HepG2 (cell line): ENCODE measurements around the gene TBXAS1. TPM values are rescaled to one million over a fixed set of nuclear protein-coding genes. Genes with fewer than 3 reads are reported as not detected.

Experiments
- CENPX ChIP-seq: sonication (generic); formaldehyde crosslinking; IDR thresholded peaks from 2 replicates; pipeline ENCODE4 v1.9.0; 2021; ENCODE audit warnings: mild to moderate bottlenecking, missing genetic modification reagents, moderate library complexity
- CREM ChIP-seq, 2 experiments: sonication (generic) in 1 of 2; formaldehyde crosslinking in 1 of 2; IDR thresholded peaks; 2 replicates each; pipeline versions ENCODE4 v1.4.0 to v1.6.1; 2016 to 2020; ENCODE audit warnings: antibody characterized with exemption in 1 of 2, mild to moderate bottlenecking in 1 of 2, missing genetic modification reagents in 1 of 2
- EP300 ChIP-seq, 3 experiments: sonication (generic) in 1 of 3; formaldehyde crosslinking in 1 of 3; IDR thresholded peaks; 2 replicates each; pipeline versions ENCODE4 v1.5.1 to v1.6.1; 2011 to 2020; ENCODE audit warnings: low read depth in 2 of 3, low read length in 2 of 3, borderline replicate concordance in 1 of 3, improper control_type of control experiment in 1 of 3, mild to moderate bottlenecking in 1 of 3, missing genetic modification reagents in 1 of 3, moderate library complexity in 1 of 3
- FOXA3 ChIP-seq: IDR thresholded peaks from 2 replicates; pipeline ENCODE4 v1.6.1; 2016; ENCODE audit warnings: missing genetic modification reagents, missing compliant biosample characterization
- JUN ChIP-seq: sonication (generic); formaldehyde crosslinking; IDR thresholded peaks from 2 replicates; pipeline ENCODE4 v1.4.0; 2020; ENCODE audit warnings: mild to moderate bottlenecking, missing genetic modification reagents
- MZF1 ChIP-seq: sonication (generic); formaldehyde crosslinking; IDR thresholded peaks from 2 replicates; pipeline ENCODE4 v1.8.1; 2023; ENCODE audit warnings: mild to moderate bottlenecking, missing genetic modification reagents, borderline replicate concordance
- NR2C2 ChIP-seq: sonication (generic); formaldehyde crosslinking; IDR thresholded peaks from 2 replicates; pipeline ENCODE4 v1.4.0; 2020; ENCODE audit warnings: missing genetic modification reagents, mild to moderate bottlenecking, moderate library complexity, borderline replicate concordance
- PAX8 ChIP-seq: sonication (generic); formaldehyde crosslinking; IDR thresholded peaks from 2 replicates; pipeline ENCODE4 v1.8.0; 2022; ENCODE audit warnings: mild to moderate bottlenecking, missing genetic modification reagents, borderline replicate concordance
- PRDM10 ChIP-seq: sonication (generic); formaldehyde crosslinking; IDR thresholded peaks from 2 replicates; pipeline ENCODE4 v1.4.0; 2020; ENCODE audit warnings: low read depth, missing genetic modification reagents
- SMAD3 ChIP-seq: sonication (generic); formaldehyde crosslinking; IDR thresholded peaks from 2 replicates; pipeline ENCODE4 v1.4.0; 2020; ENCODE audit warnings: missing genetic modification reagents
- TCF12 ChIP-seq, 2 experiments: fragments of 450-650 bp in 1 of 2; sonication (generic) in 1 of 2; formaldehyde crosslinking in 1 of 2; IDR thresholded peaks; 2 replicates each; pipeline versions ENCODE4 v1.6.1 to v1.8.0; 2017 to 2022; ENCODE audit warnings: antibody characterized with exemption in 1 of 2, mild to moderate bottlenecking in 1 of 2, missing genetic modification reagents in 1 of 2, moderate library complexity in 1 of 2
- TGIF2 ChIP-seq: IDR thresholded peaks from 2 replicates; pipeline ENCODE4 v1.6.1; 2016; ENCODE audit warnings: control low read depth, missing compliant biosample characterization
- ZBTB43 ChIP-seq: sonication (generic); formaldehyde crosslinking; conservative IDR thresholded peaks from 2 replicates; pipeline ENCODE4 v1.4.0; 2020; ENCODE audit warnings: missing genetic modification reagents
- ZKSCAN8 ChIP-seq: IDR thresholded peaks from 2 replicates; pipeline ENCODE4 v1.6.1; 2016; ENCODE audit warnings: borderline replicate concordance, missing genetic modification reagents, missing compliant biosample characterization
- ZNF253 ChIP-seq: sonication (generic); formaldehyde crosslinking; IDR thresholded peaks from 2 replicates; pipeline ENCODE4 v1.8.0; 2022; ENCODE audit warnings: mild to moderate bottlenecking, missing genetic modification reagents, borderline replicate concordance
- ZNF816 ChIP-seq: sonication (generic); formaldehyde crosslinking; IDR thresholded peaks from 2 replicates; pipeline ENCODE4 v1.8.0; 2022; ENCODE audit warnings: missing genetic modification reagents, mild to moderate bottlenecking, borderline replicate concordance
- polyA plus RNA-seq, 8 experiments: library from polyadenylated mRNA; depleted of rRNA in 3 of 8; stranded (reverse) in 7 of 8; unstranded in 1 of 8; fragments of >200 nt; fragmentation: Illumina TruSeq in 4 of 8; extraction: Trizol in 4 of 8; gene quantifications; 2 replicates each; pipeline versions ENCODE4 v1.2.1 to v1.2.3, GENCODE V29; 2011 to 2016; ENCODE audit warnings: low read depth in 4 of 8, missing spikeins in 1 of 8, mixed read lengths in 1 of 8; ENCODE audit not compliant: insufficient read depth in 1 of 8
- total RNA-seq, 5 experiments: library from RNA; depleted of rRNA; stranded (reverse); fragments of >200 nt; fragmentation: Illumina TruSeq; extraction: Trizol; gene quantifications; 2 replicates each; pipeline ENCODE4 v1.2.3, GENCODE V29; 2016; ENCODE audit warnings: low read depth in 1 of 5
- TF ChIP-seq, protein P1 (sequence below): sonication (generic); formaldehyde crosslinking; conservative IDR thresholded peaks from 2 replicates; pipeline ENCODE4 v1.4.0; 2020; ENCODE audit warnings: mild to moderate bottlenecking, missing genetic modification reagents, moderate library complexity

TBXAS1 gene
- total and polyA plus RNA-seq, 2 of the 13 experiments (the other 11 are each of a cell fraction or from before 2014, with no cell fraction given) = 4.0 to 4.9 TPM

DNA sequence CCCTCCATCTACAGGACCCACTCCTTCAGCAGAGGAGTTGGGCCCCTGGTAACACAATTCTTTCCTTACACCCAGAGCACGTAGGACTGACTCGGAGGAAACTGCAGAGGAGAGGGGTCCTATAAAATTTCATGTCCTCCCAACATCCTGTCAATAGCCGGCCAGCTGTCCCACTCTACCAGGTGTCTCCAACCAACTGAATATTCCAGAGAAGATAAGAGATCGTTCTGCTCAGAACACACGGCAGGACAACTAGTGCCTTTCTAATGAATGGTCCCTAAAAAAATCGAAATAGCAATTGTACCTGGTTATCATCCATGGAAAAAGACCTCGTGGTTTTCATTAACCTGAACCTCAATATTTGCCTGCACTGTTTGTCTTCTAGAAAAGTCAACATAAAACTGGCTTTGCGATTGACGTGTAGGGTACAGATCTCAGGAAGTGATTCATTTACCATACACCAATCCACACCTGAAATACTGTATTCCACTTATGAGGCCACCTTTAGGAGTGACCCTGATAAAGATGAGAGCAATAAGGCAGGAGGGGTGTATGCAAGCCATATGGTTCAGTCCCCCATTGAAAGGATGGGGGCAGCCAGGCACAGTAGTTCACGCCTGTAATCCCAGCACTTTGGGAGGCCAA lies 121.9 kb downstream of the TBXAS1 start (continued):
- no peak for TF ChIP-seq ZBTB43 (CRISPR knock-in tag)
- peak; percentile 88 for TF ChIP-seq FOXA3 (CRISPR knock-in tag)
- TF ChIP-seq ZKSCAN8 = no peak
- peak in 1 of 2 experiments; percentile 59; a peak in 1 of 4 replicates for TF ChIP-seq EP300 (IDR thresholded peaks at IDR 0.05; ENCODE audit: low read depth in 2 of 2, low read length in 2 of 2)
- no peak for TF ChIP-seq EP300 (CRISPR knock-in tag; IDR thresholded peaks at IDR 0.05; ENCODE audit: borderline replicate concordance)
- TF ChIP-seq MZF1 (CRISPR knock-in tag) = no peak
- no peak for TF ChIP-seq TGIF2 (CRISPR knock-in tag)
- TF ChIP-seq PRDM10 (CRISPR knock-in tag) = peak; percentile 54; the same call in 1 of the 2 replicates
- TF ChIP-seq ZNF253 (CRISPR knock-in tag) = no peak
- no peak for TF ChIP-seq CENPX (CRISPR knock-in tag)
- peak; percentile 62 for TF ChIP-seq CREM (IDR thresholded peaks at IDR 0.05)
- TF ChIP-seq CREM (CRISPR knock-in tag; IDR thresholded peaks at IDR 0.05) = no peak
- TF ChIP-seq PAX8 = no peak
- peak; percentile 44; the same call in 1 of the 2 replicates for TF ChIP-seq JUN
- TF ChIP-seq, protein P1, sequence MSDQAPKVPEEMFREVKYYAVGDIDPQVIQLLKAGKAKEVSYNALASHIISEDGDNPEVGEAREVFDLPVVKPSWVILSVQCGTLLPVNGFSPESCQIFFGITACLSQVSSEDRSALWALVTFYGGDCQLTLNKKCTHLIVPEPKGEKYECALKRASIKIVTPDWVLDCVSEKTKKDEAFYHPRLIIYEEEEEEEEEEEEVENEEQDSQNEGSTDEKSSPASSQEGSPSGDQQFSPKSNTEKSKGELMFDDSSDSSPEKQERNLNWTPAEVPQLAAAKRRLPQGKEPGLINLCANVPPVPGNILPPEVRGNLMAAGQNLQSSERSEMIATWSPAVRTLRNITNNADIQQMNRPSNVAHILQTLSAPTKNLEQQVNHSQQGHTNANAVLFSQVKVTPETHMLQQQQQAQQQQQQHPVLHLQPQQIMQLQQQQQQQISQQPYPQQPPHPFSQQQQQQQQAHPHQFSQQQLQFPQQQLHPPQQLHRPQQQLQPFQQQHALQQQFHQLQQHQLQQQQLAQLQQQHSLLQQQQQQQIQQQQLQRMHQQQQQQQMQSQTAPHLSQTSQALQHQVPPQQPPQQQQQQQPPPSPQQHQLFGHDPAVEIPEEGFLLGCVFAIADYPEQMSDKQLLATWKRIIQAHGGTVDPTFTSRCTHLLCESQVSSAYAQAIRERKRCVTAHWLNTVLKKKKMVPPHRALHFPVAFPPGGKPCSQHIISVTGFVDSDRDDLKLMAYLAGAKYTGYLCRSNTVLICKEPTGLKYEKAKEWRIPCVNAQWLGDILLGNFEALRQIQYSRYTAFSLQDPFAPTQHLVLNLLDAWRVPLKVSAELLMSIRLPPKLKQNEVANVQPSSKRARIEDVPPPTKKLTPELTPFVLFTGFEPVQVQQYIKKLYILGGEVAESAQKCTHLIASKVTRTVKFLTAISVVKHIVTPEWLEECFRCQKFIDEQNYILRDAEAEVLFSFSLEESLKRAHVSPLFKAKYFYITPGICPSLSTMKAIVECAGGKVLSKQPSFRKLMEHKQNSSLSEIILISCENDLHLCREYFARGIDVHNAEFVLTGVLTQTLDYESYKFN (CRISPR knock-in tag) = peak; percentile 59
- TF ChIP-seq NR2C2 (CRISPR knock-in tag) = no peak
- no peak for TF ChIP-seq TCF12 (IDR thresholded peaks at IDR 0.05)
- TF ChIP-seq TCF12 (CRISPR knock-in tag; IDR thresholded peaks at IDR 0.05) = no peak
- TF ChIP-seq ZNF816 = no peak
- 0 out of 2 replicates have a peak, but pooled peaks have one; percentile 63 for TF ChIP-seq SMAD3
